ENCODE results near the gene HRH2.
A peak's percentile ranks its signal among the peaks of the same experiment; 100 is the strongest.
"Not testable (repeated sequence)": the region's sequence is repeated elsewhere in the genome, so short reads cannot be mapped to it uniquely, and the experiment has no call there.

Gene HRH2

GRCh38 chr5:175741556-175741955, 83.7 kb downstream of the HRH2 start:
- DNase-seq (ENCODE audit: low spot score): no peak

GRCh38 chr5:175742290-175742994, 84.6 kb downstream of the HRH2 start:
- DNase-seq (ENCODE audit: low spot score): no peak

GRCh38 chr5:175743676-175744210, 85.9 kb downstream of the HRH2 start:
- no peak for DNase-seq (ENCODE audit: low spot score)

GRCh38 chr5:175745210-175745609, 87.3 kb downstream of the HRH2 start:
- no peak for DNase-seq (ENCODE audit: low spot score)

GRCh38 chr5:175746851-175747250, 89.0 kb downstream of the HRH2 start:
- DNase-seq (ENCODE audit: low spot score): peak; percentile 12

GRCh38 chr5:175747539-175748060, 89.7 kb downstream of the HRH2 start:
- DNase-seq (ENCODE audit: low spot score): no peak

GRCh38 chr5:175748650-175749049, 90.8 kb downstream of the HRH2 start:
- DNase-seq (ENCODE audit: low spot score): no peak

- DNase-seq (ENCODE audit: low spot score): no peak
These were observed 91.7 kb downstream of the HRH2 start for GRCh38 chr5:175749591-175749990.

GRCh38 chr5:175750511-175750931, 92.7 kb downstream of the HRH2 start:
- DNase-seq (ENCODE audit: low spot score): no peak

GRCh38 chr5:175751369-175751768, 93.5 kb downstream of the HRH2 start:
- DNase-seq (ENCODE audit: low spot score): no peak

GRCh38 chr5:175752826-175753535, 95.1 kb downstream of the HRH2 start:
- DNase-seq (ENCODE audit: low spot score): no peak

- no peak for DNase-seq (ENCODE audit: low spot score)
These were observed 95.9 kb downstream of the HRH2 start for GRCh38 chr5:175753536-175754402.

GRCh38 chr5:175759991-175760390, 102.1 kb downstream of the HRH2 start:
- not testable (repeated sequence) for DNase-seq (ENCODE audit: low spot score)

All from COLO829 (cell line).